ENCODE measurements around the gene PSMD5.

Gene PSMD5

GRCh38 chr9:120801441-120801840 is 41.3 kb downstream of the PSMD5 start:
- no peak for DNase-seq

- DNase-seq = peak; percentile 88
These were observed 49.6 kb downstream of the PSMD5 start, which contains the start of gene FBXW2 for GRCh38 chr9:120792898-120793765. FBXW2 (minus strand) TSS chr9:120793416; CDS start chr9:120788258, 5,158 bp downstream.

- no peak for DNase-seq
These were observed 51.6 kb downstream of the PSMD5 start for GRCh38 chr9:120791161-120791560.

GRCh38 chr9:120787933-120788332 is 54.8 kb downstream of the PSMD5 start:
- no peak for DNase-seq

GRCh38 chr9:120783602-120784047 is 59.1 kb downstream of the PSMD5 start:
- DNase-seq = no peak

- no peak for DNase-seq
These were observed 61.5 kb downstream of the PSMD5 start for GRCh38 chr9:120781236-120781635.

GRCh38 chr9:120780367-120780766 is 62.4 kb downstream of the PSMD5 start:
- no peak for DNase-seq

- DNase-seq = no peak
These were observed 63.5 kb downstream of the PSMD5 start for GRCh38 chr9:120779227-120779626.

- no peak for DNase-seq
These were observed 64.0 kb downstream of the PSMD5 start for GRCh38 chr9:120778758-120779157.

GRCh38 chr9:120777229-120777628 is 65.5 kb downstream of the PSMD5 start:
- DNase-seq = no peak

- no peak for DNase-seq
These were observed 65.9 kb downstream of the PSMD5 start for GRCh38 chr9:120776788-120777187.

GRCh38 chr9:120775859-120776258 is 66.9 kb downstream of the PSMD5 start:
- no peak for DNase-seq

- DNase-seq = no peak
These were observed 68.0 kb downstream of the PSMD5 start for GRCh38 chr9:120774719-120775118.

GRCh38 chr9:120773256-120773655 is 69.5 kb downstream of the PSMD5 start:
- DNase-seq = no peak

GRCh38 chr9:120770931-120771330 is 71.8 kb downstream of the PSMD5 start:
- DNase-seq = no peak

- no peak for DNase-seq
These were observed 73.8 kb downstream of the PSMD5 start for GRCh38 chr9:120768886-120769285.

GRCh38 chr9:120768247-120768646 is 74.5 kb downstream of the PSMD5 start:
- DNase-seq = no peak

- DNase-seq = no peak
These were observed 75.3 kb downstream of the PSMD5 start for GRCh38 chr9:120767451-120767850.

Data from GDM1 (cell line).